IPS-11a (cell line): ENCODE measurements around the gene CCSAP.
"Not testable (repeated sequence)": the region's sequence is repeated elsewhere in the genome, so short reads cannot be mapped to it uniquely, and the experiment has no call there.

Source experiments
- H3K4me3 ChIP-seq: one replicate; pipeline ENCODE4 v1.5.1; 2013; ENCODE audit warnings: low read depth, low read length, control low read depth

Gene CCSAP

DNA sequence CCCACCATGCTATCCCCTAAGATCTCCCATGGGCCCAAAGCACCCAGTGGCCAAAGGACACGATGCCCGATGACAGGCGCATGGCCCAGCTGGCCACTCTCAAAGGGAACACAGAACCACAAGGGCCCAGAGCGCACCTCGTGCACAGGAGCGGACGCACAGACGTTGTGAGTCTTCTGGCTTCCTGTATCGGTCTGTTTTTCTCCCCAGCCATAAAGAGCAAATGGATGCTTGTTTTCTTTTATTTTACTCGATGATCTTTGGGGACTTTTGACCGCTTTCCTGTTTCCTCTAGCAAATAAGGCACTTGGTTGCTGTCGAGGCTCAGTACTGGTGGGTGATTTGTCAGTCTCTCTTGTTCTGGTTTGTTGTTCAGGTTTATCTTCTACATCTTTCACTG is 16.2 kb downstream of the CCSAP start:
- H3K4me3 ChIP-seq, result no peak overlapping the region

DNA sequence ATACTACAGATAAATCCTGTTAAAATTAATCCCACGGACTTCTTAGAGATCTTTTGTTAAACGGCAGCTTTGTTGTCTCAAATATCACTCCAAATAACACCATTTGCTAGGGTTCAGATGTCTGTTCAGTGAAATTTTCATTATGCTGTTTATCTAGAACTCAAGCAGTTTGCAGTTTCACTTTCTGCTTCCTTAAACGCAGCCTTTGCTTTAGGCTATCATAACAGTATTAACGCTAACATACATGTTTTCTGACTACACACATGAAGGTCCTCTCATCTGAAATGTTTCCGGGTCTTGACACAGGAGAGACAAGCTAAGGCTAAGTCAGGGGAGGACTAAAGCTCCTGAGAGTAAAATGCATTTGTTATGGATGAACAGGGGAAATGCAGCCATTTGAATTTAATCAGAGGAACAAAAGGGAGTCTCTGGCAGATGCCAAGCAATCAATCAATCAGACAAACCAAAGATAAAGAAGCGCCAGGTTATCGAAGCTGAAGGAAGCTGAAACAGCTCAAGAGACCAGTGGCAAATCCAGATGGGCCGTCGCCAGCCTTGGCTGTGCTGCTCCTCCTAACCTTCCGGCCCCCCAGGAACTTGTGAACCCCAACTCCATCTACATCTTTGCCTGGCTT is 16.9 kb downstream of the CCSAP start:
- H3K4me3 ChIP-seq, result no peak overlapping the region

DNA sequence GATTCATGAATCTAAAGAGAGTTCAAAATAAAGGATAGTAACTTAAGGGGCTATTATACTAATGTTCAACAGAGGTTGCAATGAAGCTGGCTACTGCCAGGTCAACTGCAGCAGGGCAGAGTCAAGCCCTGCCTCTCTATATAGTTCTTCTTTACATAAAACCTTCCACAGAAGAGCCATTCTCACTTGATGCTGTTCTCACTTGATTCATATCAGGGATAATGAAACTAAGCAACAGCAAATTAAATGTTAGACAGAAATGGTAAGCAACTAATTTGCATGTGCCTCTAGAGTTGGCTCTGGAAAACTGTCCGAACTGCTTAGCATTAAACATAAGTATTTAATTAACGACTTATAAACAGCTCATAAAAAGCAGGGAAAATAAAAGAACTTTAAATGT is 17.4 kb downstream of the CCSAP start:
- no peak overlapping the region for H3K4me3 ChIP-seq

DNA sequence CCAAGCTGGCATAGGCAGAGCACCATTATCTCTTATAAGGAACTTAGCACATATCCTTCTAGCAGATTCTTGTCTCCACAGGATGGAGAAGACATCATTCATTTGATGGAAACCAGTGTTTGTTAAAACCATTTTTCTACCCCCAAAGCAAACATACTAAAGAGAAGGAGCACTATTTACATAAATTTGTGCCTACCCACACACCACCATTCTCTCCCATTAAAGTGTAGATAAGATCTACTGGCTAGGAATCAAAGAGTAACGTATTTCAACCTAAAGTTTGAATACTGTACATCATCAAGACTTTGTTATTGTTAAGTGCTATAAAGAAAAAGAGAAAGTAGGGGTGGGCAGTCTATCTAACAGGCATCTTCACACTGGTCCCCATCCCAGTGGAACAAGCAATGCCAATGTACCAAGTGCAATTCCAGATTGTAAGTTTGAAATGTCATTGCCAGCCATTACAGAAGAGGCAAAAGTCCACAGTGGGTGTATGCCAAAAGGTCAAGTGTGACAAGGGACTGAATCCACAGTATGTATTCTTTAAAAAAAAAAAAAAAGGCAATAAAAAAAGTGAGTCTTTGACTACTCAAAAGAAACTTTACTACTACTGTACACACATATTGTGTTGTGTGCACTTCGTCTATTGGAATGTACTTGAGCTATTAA is 18.8 kb downstream of the CCSAP start:
- H3K4me3 ChIP-seq, result no peak overlapping the region

DNA sequence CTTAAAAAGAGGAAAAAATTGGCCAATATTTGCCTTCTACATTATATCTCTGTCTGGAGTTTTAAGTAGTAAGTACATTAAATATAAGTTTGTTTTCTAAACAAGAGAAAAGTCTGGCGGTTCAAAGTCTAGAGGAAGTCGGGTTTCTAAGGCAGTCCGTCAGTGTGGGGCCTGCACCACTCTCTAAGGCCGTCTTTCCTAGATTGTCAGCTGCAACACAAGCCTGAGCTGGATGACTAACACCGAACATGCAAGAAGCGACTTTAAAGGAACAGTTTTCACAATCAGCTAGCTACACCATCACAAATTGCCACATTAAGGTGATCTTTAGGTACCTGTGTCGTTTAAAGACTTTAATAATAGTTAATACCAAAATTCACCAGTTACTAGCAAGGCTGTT is 19.6 kb downstream of the CCSAP start:
- H3K4me3 ChIP-seq, result no peak overlapping the region

DNA sequence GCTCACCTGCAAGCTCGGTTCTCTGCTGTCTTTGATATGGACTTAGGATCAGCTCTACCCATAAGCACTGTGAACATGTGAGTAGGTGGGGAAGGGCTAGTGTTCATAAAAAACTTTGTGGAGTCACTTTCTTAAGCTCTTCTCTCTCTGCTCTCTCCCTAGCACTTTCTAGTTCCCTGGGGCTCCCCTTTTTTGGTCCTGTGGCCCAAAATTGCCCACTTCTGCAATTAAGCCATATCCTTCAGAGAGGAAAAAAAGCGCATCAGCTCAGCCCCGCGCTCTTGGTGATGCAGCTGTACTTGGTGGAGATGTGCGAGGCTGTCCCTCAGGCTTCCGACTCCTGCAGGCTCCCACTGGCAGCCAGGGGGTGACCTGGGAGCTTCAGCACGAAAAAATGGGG is 23.4 kb downstream of the CCSAP start:
- no peak overlapping the region for H3K4me3 ChIP-seq

DNA sequence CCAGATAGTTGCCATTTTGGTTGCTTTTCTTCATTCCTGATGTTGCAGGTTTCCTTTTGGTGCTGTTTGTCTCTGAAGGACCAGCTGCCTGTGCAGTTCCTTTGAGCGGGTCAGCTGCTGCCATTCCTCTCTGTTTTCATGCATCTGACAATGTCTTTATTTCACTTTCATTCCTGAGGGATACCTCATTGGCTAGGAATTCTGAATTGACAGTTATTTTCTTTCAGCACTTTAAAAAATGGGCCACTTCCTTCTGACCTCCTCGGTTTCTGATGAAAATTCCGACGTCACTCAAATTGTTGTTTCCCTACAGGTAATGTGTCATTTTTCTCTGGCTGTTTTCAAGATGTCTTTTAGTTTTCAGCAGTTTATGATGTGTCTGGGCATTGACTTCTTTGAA is 24.8 kb downstream of the CCSAP start:
- no peak overlapping the region for H3K4me3 ChIP-seq

DNA sequence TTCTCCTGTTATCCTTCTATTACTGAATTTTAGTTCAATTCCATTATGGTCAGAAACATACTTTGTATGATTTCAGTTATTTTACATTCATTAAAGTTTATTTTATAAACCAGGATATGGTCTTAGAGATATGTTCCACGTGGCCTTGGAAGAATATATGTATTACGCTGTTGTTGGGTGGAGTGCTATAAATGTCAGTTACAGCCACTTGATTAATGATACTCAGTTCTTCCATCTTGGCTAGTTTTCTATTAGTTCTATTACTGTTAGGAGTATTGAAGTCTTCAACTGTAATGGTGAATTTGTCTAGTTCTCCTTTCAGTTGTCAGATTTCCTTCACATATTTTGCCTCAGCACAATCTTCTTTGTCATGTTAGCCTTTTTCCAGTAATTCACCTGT is 26.7 kb downstream of the CCSAP start:
- H3K4me3 ChIP-seq, result no peak overlapping the region

DNA sequence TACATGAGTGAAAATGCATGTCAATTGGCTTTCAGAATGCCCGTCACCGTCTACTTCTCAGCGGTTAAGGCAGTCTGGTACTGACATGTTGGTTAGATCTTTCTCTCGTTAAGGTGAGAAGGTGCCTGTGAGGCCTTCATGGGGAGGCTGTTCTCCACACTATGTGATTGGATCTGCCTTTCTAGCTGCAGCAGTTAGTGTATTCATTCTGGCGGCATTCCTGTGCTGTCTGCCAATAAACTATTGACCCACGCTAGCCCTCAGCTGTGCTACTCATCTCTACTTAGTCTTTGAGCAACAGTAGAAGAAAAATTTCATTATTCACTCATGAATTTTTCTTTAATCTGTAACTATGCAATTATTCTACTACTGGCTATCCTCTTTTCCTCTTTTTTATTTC is 32.0 kb downstream of the CCSAP start:
- no peak overlapping the region for H3K4me3 ChIP-seq

DNA sequence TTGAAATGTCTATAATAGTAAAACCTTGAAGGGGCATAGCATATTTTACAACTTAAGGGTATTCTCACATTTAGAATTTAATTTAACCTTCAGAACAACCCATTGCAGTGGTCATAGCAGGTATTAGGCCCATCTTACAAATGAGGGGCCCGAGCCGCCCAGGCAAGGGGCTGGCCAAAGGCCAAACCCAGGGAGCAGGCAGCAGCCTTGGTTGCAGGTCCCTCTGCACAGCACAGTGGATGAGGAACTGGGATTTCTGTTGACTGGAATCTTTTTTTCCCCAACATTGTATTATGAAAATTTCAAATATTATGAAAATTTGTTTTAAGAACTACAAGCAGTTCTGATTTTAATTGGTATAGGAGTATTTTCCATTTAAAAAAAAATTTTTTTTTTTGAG is 33.2 kb downstream of the CCSAP start:
- no peak overlapping the region for H3K4me3 ChIP-seq

DNA sequence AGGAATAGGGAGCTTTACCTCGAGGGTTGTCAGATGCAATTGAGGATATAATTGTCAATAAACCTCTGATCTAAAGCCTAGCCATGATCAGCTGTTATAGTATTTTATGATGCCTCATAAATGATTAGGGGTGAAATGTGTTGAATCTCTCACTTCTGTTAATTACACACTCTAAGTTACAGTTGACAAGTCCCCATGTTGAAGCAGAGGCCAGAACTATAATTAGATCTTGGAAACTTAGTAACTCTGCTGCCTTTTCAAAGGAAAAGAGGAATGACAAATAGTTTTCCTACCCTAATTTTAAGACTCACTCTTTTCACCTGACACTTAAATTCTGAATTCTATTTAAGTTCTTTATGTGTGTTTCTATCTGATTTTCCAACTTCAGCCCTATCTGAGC is 33.8 kb downstream of the CCSAP start:
- H3K4me3 ChIP-seq, result no peak overlapping the region

DNA sequence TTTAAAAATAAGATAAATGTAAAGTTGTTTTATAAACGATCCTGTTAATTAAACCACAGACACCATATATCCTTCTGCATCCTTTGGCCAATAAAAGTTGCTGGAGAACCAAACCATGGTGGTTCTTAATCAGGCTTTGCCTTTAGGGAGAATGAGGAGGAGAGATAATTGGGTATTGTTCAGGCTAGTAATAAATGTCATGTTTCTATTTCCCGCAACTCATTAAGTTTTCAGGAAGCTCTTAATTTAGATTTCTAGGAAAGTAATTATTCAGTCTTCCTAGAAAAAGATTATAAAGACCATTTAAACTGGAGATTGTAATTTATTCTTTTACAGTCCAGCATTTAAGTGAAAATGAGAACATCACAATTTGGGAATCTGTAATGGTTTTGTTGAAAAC is 37.5 kb downstream of the CCSAP start:
- no peak overlapping the region for H3K4me3 ChIP-seq

DNA sequence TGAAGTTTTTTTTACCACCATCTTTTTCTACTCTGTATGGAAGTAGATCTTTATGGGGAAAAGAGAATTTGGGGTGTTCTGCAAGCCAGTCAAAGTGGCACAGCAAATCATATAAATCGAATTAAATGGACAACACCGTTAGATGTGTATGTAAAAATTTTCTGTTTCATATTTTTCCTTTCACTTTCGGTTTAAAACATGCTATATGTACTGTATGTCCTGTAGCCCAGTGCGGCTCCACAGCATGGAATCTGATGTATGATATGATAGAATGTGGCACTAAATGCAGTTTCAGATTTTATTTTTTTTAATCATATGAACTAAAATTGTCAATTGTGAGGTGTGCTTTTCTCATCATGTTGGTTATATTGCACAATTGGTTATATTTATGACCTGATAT is 39.0 kb downstream of the CCSAP start:
- H3K4me3 ChIP-seq, result no peak overlapping the region

DNA sequence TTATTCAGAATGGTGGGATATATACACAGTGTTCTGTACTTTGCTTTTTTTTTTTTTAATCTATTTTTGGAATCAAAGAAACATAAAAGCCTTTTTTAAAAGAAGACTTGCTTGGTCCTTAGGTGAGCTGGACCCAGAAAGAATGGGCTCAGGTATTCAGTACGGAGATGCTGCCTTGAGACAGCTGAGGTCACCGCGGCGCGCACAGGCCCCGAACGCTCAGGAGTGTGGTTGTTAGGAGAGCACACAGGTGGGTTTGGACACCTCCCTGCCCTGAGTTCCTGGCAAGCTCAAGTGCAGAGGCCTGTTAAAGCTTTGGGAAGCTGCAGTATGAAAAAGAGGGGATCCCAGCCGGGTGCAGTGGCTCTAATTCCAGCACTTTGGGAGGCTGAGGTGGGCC is 40.1 kb downstream of the CCSAP start:
- no peak overlapping the region for H3K4me3 ChIP-seq

DNA sequence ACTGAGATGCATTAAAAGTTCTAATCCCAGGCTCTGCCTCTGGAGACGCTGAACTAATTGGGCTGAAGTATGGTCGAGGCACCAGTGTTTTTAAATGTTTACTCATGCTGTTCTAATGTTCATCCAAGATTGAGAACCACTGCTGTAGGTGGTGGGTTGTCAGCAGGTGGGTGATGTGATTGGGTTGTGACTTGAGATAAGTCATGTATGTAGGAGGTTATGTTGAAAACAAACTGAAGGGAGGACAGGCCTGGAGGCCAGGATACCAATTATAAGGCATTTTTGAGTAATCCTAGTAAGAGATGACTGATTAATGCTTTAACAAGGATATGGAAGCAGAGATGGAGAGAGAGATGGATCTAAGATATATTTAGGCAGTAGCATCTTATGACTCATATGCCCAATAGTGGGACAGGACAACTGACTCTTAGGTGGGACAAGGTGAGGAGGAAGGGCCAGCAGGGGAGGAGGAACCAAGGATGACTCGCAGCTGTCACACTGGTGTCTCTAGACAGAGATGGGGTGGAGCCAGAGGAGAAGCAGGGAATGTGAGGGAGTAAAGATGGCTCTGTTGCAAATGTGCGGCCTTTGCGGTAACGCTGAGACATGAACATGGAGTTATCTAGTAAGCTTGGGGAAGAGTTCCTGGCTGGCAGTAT is 42.6 kb downstream of the CCSAP start:
- no peak overlapping the region for H3K4me3 ChIP-seq

DNA sequence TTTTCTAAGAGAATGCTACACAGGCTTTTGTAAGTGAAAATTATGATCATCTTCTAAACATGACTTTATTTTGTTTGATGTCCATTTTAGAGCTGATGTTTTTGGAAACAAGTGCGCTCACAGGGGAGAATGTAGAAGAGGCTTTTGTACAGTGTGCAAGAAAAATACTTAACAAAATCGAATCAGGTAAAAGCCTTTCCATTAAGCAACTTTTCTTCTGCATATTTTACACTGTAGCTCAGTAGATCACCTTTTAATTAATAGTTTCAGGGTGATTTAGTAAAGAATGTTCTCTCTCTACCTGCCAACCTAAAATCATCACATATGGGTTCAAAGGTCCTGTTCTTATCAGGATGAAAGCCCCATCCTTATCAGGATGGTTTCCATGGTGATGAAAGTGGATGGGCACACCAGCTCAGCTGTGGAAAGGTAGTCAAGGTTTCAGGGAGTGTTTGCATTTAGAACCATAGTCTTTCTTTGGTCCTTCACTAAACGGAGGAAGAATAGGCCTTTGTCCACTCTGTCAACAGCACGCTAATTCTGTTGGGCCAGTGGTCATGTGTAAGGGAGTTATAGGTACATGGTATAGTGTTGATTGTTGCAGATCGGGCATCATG is 43.9 kb downstream of the CCSAP start:
- H3K4me3 ChIP-seq, result no peak overlapping the region

DNA sequence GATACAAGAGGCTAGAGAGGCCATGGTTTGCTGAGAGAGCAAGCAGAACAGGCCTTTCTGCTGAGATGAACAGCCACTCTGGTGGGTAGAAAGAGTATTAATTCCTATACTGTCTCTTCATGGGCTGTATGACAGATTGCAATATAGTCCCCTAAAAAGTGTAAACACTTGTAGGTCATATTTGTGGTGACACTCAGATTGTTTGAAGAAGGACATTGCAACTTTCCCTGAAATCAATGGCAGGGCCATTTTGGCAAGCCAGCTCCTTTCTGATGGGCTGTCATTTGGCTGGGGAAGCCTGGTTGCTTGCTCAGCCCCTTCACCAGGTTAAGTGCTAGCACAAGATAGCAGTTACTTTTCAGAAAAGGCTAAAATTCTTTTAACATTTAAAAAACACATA is 44.4 kb downstream of the CCSAP start:
- H3K4me3 ChIP-seq, result no peak overlapping the region

DNA sequence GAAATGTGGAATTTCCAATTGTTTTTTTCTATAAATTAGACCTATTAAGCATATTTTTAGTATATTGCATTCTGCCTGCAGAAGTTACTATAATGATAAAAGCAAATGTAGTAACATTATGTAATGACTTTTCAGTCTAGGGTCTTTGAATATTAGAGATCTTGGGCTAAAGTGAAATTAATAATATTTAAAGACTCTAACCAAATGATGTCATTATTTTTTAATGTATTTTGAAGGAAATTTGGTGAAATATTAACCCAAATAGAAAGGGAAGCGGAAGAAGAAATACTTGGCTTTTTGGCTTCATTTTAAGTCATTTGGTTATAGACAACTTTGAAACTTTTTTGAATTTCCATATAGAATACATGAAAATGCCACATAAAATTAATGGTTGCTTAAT is 45.1 kb downstream of the CCSAP start:
- H3K4me3 ChIP-seq, result no peak overlapping the region

DNA sequence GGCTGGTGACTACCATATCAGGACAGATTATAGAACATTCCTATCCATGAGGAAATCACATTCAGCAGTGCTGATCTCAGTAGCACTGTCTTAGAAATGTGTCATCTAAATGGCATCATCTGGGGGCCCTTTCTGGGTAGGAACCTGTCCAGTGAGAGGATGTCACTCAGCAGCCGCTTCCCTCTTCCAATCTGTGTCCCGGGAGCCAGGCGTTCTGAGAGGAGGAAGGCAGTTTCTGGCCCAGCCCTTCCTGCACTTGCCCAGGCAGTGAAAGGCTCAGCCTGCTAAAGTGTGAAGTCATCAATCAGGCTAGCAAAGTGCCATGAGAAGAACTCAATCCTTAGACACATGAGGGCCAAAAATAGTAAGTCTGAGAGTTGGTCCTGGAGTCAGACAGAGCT is 46.3 kb downstream of the CCSAP start:
- no peak overlapping the region for H3K4me3 ChIP-seq

DNA sequence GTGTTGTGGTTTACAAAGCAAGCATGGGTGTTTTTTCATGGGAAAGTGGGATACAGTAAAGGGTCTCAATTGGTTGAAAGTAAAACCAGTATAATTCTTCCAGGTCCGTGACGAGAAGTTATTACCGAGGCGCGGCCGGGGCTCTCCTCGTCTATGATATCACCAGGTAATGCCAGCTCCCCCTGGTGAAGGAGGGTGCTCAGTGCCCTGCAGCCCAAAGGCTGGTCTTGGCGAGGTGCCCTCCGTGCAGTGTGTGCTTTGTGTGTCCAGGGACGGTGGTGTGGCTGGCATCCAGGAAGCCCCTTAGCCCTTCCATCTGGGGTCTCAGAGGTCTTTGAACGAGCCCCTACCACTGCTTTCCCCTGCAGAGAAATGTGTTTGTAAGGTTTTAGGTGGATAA is 47.1 kb downstream of the CCSAP start:
- no peak overlapping the region for H3K4me3 ChIP-seq

DNA sequence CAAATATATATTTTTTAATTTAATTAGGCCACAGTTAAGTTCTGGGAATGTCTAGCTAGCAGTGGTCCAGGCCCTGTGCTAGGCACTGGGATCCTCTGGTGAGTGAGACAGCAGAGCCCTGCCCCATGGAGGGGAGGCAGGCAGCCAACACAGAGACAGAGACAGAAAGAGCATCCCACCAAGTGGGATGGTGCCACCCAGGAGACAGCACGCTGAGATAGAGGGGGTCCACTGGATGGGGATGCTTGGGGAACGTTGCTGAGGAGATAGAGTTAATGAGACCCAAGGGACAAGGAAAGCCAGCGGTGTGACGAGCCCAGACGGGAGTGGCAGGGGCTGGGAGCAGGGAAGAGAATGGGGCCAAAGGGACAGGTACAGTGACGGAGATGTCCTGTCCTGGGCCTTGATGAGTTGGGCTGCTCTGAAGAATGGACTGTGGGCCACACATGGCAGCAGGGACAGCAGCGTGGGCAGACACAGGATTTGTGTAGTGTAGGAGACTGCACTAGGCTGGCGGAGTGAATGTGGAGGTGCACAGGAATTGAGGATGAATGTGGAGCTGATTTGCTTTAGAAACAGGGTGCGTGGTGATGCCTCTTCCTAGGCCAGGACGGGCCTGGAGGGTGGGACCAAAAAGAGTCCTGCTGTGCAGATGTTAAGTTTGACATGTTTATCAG is 49.2 kb downstream of the CCSAP start:
- no peak overlapping the region for H3K4me3 ChIP-seq

DNA sequence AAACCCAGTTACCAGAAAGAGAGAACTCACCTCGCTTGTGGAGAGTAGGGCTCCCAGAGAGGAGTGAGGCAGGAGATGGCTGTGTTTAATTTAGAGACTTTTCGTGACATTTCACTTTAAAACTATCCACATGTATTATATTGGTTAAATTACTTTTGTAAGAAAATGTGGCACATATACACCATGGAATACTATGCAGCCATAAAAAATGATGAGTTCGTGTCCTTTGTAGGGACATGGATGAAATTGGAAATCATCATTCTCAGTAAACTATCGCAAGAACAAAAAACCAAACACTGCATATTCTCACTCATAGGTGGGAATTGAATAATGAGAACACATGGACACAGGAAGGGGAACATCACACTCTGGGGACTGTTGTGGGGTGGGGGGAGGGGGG is 51.2 kb downstream of the CCSAP start:
- H3K4me3 ChIP-seq, result not testable (repeated sequence)
